Activated T-cell treated with anti-CD3 and anti-CD28 coated beads, Interleukin-2, amount 50 U/mL, for 72 hours (primary cell): ENCODE measurements around the gene HCAR3. TPM values are rescaled to one million over a fixed set of nuclear protein-coding genes. Genes with fewer than 3 reads are reported as not detected.
"Not testable (repeated sequence)": the region's sequence is repeated elsewhere in the genome, so short reads cannot be mapped to it uniquely, and the experiment has no call there.

Source experiments
- ATAC-seq, 2 donors: fragments of 150-1000 bp; cut with Tn5 transposase; replicated peaks in 1 of 2; 2 replicates each; pipeline ENCODE4 v1.10.0; 2021; ENCODE audit warnings: moderate library complexity in 2 of 2, mild to moderate bottlenecking in 1 of 2
- DNase-seq, 2 donors: peaks; one replicate each; pipeline ENCODE4 v3.0.0; 2021 to 2022; ENCODE audit warnings: mixed read lengths in 1 of 2
- H3K27ac Mint-ChIP-seq: one replicate; pipeline ENCODE4 v1.8.0; 2022; ENCODE audit warnings: mild to moderate bottlenecking, moderate library complexity, mixed read lengths
- H3K27me3 Mint-ChIP-seq: one replicate; pipeline ENCODE4 v1.8.0; 2022; ENCODE audit warnings: low read depth, mixed read lengths
- H3K36me3 Mint-ChIP-seq, 2 donors: one replicate each; pipeline ENCODE4 v1.8.0; 2022; ENCODE audit warnings: mixed read lengths in 2 of 2, mild to moderate bottlenecking in 1 of 2; ENCODE audit not compliant: insufficient read depth in 2 of 2
- H3K4me1 Mint-ChIP-seq: one replicate; pipeline ENCODE4 v1.8.0; 2022; ENCODE audit warnings: low read depth, mixed read lengths
- H3K4me3 Mint-ChIP-seq, 2 donors: one replicate each; pipeline ENCODE4 v1.8.0; 2022; ENCODE audit warnings: mild to moderate bottlenecking in 2 of 2, mixed read lengths in 2 of 2, moderate library complexity in 2 of 2
- H3K9me3 Mint-ChIP-seq, 2 donors: one replicate each; pipeline ENCODE4 v1.8.0; 2022; ENCODE audit warnings: mixed read lengths in 2 of 2
- total RNA-seq, 2 donors: library from RNA; stranded (reverse); gene quantifications; one replicate each; pipeline ENCODE4 v1.2.3, GENCODE V29; 2022

HCAR3 gene
- total RNA-seq, 2 donors from 2014 or later, result not detected

DNA sequence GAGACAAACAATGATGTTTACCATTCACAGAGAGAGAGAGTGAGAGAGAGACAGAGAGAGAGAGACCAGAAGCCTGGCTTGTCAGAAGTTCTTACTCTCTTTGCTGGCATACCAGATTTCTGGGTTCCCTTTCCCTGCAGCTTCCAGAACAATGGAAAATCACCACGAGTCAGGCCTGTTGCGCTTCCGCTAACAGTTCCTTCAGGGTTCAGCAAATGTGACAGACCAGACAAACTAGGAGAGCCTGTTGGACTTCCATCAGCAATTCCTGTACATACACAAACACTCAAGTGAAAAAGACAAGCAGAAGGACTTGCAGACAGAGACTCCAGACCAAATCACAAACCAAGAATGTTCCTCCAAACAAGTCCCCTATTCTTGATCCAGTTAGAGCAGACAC lies 7.3 kb downstream of the HCAR3 start:
- not testable (repeated sequence) for DNase-seq, H3K9me3 Mint-ChIP-seq, H3K4me3 Mint-ChIP-seq, H3K27me3 Mint-ChIP-seq, H3K4me1 Mint-ChIP-seq, ATAC-seq, H3K27ac Mint-ChIP-seq, H3K36me3 Mint-ChIP-seq

DNA sequence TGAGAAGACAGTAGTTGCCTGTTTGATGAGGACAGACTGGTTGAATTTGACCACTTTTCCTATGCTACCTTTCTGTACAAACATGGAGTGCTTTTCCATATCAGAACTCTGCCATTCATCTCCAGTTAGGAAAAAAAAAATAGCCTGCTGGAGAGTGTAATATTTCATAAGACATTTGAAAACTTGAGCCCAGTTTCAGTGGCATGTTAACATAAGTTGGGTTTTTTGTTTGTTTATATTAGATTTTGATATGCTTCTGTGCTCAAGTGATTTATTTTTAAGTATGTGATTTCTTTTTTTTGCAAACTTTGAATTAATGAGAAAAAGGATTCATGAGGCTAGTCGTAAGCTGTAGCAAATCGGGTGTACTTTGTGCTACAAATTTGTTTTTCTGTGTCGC lies 12.8 kb downstream of the HCAR3 start:
- H3K4me1 Mint-ChIP-seq, H3K27me3 Mint-ChIP-seq, ATAC-seq, H3K36me3 Mint-ChIP-seq, H3K27ac Mint-ChIP-seq, H3K4me3 Mint-ChIP-seq, DNase-seq, H3K9me3 Mint-ChIP-seq: not testable (repeated sequence)

DNA sequence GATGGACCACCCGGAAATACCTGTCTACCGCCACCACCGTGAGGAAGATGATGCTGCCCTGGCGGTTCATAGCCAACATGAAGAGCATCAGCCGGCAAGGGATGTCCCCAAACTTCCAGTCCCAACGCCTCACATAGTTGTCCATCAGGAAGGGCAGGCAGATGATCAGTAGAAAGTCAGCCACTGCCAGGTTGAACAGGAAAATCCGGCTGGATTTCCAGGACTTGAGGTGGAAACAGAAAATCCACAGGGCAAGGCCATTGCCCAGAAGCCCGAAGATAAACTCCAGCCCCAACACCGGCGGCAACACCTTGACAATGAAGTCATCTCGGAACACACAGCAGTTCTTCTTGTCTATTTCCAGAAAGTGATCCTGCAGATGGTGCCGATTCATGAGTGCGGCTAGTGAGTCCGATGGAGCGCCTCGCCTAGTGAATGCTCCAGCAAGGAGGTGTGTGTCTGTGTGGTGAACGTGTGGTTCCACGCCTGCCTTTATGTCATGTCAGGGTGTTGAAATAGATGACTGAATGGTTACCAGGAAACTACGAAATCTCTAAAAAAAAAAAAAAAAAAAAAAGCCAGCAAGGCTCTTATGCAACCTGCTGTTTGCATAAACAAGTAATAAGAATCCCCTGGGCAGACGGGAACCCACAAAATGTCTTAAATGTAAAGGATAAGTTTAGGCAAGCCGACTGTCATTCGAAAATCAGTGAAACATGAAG lies 13.6 kb downstream of the HCAR3 start, which contains the start of gene HCAR2:
HCAR2 (minus strand) TSS at position 468 of the 722 bp plus-strand sequence; CDS start at position 394, 74 bp downstream.
- not testable (repeated sequence) for H3K36me3 Mint-ChIP-seq, H3K4me1 Mint-ChIP-seq, ATAC-seq, H3K4me3 Mint-ChIP-seq, DNase-seq, H3K9me3 Mint-ChIP-seq, H3K27me3 Mint-ChIP-seq, H3K27ac Mint-ChIP-seq

DNA sequence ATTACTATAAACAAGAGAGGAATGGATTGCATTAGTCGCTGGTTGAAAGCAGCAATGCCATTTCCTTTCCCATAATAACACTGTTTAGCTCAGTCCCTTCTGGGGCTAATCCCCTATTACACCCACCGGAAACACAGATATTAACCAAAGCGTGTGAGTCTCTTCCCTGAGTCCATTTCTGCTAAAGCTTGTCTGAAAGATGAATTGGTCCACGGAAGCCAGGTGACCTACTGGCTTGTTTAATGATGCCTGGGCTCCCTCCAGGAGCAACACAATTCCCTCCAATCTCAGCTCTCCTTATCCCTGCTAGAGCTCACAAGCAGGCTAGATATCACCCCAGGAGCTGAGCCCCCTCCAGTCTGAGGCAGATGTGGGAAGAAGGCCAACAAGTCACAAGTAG lies 15.1 kb downstream of the HCAR3 start:
- not testable (repeated sequence) for H3K4me1 Mint-ChIP-seq, H3K9me3 Mint-ChIP-seq, H3K4me3 Mint-ChIP-seq, DNase-seq, H3K27ac Mint-ChIP-seq, ATAC-seq, H3K27me3 Mint-ChIP-seq, H3K36me3 Mint-ChIP-seq

DNA sequence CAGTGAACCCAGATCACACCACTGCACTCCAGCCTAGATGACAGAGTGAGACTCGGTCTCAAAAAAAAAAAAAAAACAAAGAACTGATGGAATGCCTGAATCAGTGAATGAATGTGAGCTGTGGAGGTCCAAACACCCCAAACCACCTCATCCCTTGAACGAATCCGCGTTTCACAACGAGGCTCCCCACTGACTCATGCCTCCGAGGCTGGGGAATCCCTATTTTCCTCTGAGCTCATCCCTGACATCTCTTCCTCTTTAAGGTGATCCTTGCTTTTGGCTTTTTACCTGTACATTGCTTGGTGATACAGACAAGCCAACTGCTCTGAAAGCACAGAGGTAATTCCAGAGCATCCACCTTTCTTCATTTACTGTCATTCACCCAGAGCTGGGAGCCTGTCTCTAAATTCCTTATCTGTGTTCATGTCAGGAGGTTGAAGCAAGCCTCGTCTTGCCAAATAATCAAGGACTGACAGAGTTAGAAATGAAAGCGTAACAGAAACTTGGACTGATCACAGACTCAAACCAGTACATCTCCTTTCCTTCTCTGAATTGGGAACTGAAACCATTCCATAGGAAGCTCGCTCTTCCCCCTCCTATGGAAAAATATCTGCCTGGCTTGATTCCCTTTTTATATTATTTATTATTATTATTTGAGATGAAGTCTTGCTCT lies 16.4 kb downstream of the HCAR3 start:
- not testable (repeated sequence) for H3K4me1 Mint-ChIP-seq, H3K27ac Mint-ChIP-seq, DNase-seq, H3K9me3 Mint-ChIP-seq, ATAC-seq, H3K36me3 Mint-ChIP-seq, H3K27me3 Mint-ChIP-seq, H3K4me3 Mint-ChIP-seq

DNA sequence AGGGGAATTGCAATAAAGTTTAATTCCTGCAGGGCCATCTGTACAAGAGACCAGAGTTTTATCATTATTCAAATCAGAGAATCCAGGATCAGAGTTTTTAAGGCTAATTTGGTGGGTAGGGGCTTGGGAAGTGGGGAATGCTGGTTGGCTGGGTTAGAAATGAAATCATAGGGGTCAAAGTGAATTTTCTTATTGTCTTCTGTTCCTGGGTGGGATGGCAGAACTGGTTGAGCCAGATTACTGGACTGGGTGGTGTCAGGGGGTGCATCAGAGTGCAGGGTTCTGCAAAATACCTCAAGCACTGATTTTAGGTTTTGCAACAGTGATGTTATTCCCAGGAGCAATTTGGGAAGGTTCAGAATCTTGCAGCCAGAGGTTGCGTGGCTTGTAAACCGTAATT lies 19.7 kb downstream of the HCAR3 start:
- not testable (repeated sequence) for DNase-seq, H3K27me3 Mint-ChIP-seq, H3K4me1 Mint-ChIP-seq, H3K36me3 Mint-ChIP-seq, H3K4me3 Mint-ChIP-seq, ATAC-seq, H3K27ac Mint-ChIP-seq, H3K9me3 Mint-ChIP-seq

DNA sequence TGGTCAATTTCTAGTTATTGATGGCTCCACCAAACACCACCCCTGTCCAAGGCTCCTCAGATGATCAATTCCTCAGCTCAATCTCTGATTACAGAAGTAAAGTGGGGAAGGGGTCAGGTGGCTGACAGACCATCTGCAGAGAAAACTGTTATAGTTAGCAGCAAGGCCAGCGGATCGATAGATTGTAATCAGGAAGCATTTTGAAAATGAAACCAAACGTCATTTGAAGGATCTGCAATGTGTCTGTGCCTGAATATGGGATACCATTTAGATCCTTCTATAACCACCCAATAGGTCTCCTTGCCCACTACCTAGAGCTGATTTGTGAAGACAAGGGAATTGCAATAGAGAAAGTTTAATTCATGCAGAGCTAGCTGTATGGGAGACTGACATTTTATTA lies 25.0 kb downstream of the HCAR3 start:
- no peak overlapping the region for H3K27ac Mint-ChIP-seq
- H3K4me1 Mint-ChIP-seq, result no peaks in the 10 kb centered on the region
- ATAC-seq, result no peak
- no peaks in the 10 kb centered on the region for H3K27me3 Mint-ChIP-seq
- H3K9me3 Mint-ChIP-seq, result no peaks in the 10 kb centered on the region
- no peaks in the 10 kb centered on the region for H3K36me3 Mint-ChIP-seq
- H3K4me3 Mint-ChIP-seq, result no peak overlapping the region
- DNase-seq, result no peak

DNA sequence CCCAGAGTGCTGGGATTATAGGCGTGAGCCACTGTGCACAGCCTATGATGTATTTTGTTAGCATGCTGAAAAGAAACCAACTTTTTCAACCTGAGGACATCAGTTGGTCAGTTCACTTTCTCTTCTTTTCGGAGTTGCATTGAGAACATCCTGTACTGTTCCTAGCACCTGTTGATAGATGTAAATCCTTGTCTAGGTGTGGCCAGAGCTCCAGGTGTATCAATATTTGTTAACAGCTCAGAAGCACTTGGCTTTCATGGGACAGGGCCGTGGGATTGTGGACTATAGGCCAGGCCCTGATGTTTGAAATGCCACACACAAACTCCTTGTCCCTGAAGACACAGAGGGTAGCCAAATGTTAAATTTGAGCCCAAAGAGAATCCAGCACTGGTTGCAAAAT lies 28.3 kb downstream of the HCAR3 start:
- DNase-seq (no peak), ATAC-seq (no peak)
- Mint-ChIP-seq H3K36me3 (no peaks in the 10 kb centered on the region), H3K27ac (no peak overlapping the region), H3K4me3 (no peak overlapping the region), H3K9me3 (no peaks in the 10 kb centered on the region), H3K27me3 (no peaks in the 10 kb centered on the region), H3K4me1 (no peaks in the 10 kb centered on the region)

DNA sequence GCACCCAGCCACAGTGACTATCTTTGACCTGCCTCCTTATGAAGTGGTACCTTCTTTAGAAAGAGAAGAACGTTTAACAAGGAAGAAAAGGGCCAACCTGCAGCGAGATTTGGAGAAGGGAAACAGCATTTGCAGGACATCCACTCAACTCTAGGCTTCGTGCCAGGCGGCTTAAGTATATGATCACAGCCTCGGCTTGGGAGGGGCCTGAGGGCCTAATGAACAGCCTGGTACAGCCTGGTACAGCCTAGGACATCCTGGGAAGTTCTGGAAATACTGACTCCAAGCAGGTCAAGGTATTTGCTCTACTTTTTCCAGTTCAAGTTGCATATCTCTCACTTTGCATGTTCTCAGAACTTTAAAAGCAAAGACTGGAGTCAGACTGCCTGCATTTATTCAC lies 29.5 kb downstream of the HCAR3 start:
- no peaks in the 10 kb centered on the region for H3K9me3 Mint-ChIP-seq
- H3K27ac Mint-ChIP-seq, result no peak overlapping the region

DNA sequence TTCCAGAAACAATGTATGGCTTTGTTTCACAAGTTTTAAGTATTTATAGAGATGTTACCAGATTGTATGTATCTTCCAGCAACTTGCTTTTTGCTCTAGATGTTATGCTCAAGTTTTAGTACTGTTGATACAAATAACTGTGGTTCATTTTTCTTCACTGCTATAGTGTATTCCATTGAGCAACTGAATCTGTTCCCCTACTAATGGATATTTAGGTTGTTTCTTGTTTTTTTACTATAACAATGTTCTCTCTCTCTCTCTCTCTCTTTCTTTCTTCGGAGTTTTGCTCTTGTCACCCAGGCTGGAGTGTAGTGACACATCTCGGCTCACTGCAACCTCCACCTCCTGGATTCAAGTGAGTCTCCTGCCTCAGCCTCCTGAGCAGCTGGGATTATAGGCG lies 30.1 kb downstream of the HCAR3 start:
- no peaks in the 10 kb centered on the region for H3K36me3 Mint-ChIP-seq
- H3K27me3 Mint-ChIP-seq, result no peaks in the 10 kb centered on the region
- no peaks in the 10 kb centered on the region for H3K4me1 Mint-ChIP-seq
- ATAC-seq (no peak), DNase-seq (no peak)
- no peaks in the 10 kb centered on the region for H3K9me3 Mint-ChIP-seq
- H3K4me3 Mint-ChIP-seq, result no peak overlapping the region
- no peak overlapping the region for H3K27ac Mint-ChIP-seq

More for the DNA sequence above, 29.5 kb downstream of the HCAR3 start:
- ATAC-seq, result no peak
- Mint-ChIP-seq H3K36me3 (no peaks in the 10 kb centered on the region), H3K27me3 (no peaks in the 10 kb centered on the region), H3K4me1 (no peaks in the 10 kb centered on the region), H3K4me3 (no peak overlapping the region)
- no peak for DNase-seq

DNA sequence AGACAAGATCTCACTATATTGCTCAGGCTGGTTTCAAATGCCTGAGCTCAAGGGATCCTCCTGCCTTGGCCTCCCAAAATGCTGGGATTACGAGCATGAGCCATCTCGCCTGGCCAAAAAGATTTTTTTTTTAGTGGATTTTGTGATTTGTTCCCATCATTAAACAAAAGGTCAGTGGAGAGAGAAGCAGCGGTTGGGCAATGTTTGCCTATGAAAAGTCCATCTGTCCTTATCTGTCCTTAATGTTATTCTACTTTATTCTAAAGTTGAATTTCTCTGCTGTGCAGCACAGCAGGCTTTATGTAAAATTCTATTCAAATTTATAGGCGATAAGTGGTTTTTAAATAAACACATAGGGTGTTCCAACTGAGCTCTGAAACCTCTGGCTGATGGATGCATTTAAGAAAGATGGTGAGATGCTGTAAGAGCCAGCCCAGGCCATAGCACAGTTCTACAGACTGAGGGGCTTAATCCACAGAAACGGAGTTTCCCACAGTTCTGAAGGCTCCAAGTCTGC lies 32.3 kb downstream of the HCAR3 start:
- no peaks in the 10 kb centered on the region for H3K36me3 Mint-ChIP-seq
- no peak overlapping the region for H3K4me3 Mint-ChIP-seq
- no peaks in the 10 kb centered on the region for H3K27me3 Mint-ChIP-seq
- H3K27ac Mint-ChIP-seq, result no peak overlapping the region
- no peak for ATAC-seq
- DNase-seq, result no peak
- no peaks in the 10 kb centered on the region for H3K4me1 Mint-ChIP-seq
- H3K9me3 Mint-ChIP-seq, result no peaks in the 10 kb centered on the region

DNA sequence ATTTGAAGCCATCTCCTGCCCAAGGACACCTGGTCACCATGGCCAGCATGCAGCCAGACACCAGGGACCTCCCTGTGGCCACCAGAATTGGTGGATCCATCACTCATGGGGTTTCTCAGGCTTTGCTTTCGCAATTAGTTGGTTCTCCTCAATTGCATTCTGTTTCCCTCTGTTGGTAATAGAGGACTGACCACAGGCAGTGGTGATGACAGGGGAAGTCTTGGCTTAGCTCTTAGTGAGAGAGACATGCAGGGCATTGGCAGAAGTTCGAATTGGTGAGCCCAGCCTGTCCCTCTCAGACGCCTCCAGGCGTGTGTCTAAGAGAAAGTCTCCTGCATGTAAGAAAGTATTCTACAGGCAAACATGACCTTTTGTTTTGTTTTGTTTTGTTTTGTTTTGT lies 34.8 kb downstream of the HCAR3 start:
- Mint-ChIP-seq H3K4me3 (no peak overlapping the region), H3K27ac (no peak overlapping the region), H3K9me3 (no peaks in the 10 kb centered on the region), H3K36me3 (no peaks in the 10 kb centered on the region), H3K4me1 (no peaks in the 10 kb centered on the region), H3K27me3 (no peaks in the 10 kb centered on the region)
- no peak for ATAC-seq
- DNase-seq, result no peak

DNA sequence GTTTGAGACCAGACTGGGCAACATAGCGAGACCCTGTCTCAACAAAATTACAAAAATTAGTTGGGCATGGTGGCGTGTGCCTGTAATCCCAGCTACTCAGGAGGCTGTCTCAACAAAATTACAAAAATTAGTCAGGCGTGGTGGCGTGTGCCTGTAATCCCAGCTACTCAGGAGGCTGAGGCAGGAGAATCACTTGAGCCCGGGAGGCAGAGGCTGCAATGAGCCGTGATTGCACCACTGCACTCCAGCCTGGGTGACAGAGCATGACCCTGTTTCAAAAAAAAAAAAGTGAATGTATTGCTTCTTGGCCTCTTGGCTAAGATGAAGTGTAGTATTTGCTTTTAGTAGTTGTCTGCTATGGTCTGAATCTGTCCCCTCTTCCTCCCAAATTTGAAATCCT lies 35.6 kb downstream of the HCAR3 start:
- H3K27me3 Mint-ChIP-seq, H3K36me3 Mint-ChIP-seq, H3K27ac Mint-ChIP-seq, H3K4me3 Mint-ChIP-seq, DNase-seq, ATAC-seq, H3K9me3 Mint-ChIP-seq, H3K4me1 Mint-ChIP-seq: not testable (repeated sequence)

DNA sequence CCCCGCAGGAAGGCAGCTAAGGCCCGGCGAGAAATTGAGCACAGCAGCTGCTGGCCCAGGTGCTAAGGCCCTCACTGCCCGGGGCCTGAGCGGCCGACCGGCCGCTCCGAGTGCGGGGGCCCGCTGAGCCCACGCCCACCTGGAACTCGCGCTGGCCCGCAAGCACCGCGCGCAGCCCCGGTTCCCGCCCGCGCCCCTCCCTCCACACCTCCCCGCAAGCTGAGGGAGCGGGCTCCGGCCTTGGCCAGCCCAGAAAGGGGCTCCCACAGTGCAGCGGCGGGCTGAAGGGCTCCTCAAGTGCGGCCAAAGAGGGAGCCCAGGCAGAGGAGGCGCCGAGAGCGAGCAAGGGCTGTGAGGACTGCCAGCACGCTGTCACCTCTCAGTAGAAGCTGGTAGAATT lies 39.8 kb downstream of the HCAR3 start:
- ATAC-seq, H3K9me3 Mint-ChIP-seq, H3K27ac Mint-ChIP-seq, DNase-seq, H3K27me3 Mint-ChIP-seq, H3K4me1 Mint-ChIP-seq, H3K4me3 Mint-ChIP-seq, H3K36me3 Mint-ChIP-seq: not testable (repeated sequence)
